ENCODE data around the gene KDM4D. TPM values are rescaled to one million over a fixed set of nuclear protein-coding genes. Genes with fewer than 3 reads are reported as not detected.
A peak's percentile ranks its signal among the peaks of the same experiment; 100 is the strongest.

The KDM4D gene
- total RNA-seq, 4 donors from 2014 or later: 0.38 to 0.83 (median 0.44) TPM

DNA sequence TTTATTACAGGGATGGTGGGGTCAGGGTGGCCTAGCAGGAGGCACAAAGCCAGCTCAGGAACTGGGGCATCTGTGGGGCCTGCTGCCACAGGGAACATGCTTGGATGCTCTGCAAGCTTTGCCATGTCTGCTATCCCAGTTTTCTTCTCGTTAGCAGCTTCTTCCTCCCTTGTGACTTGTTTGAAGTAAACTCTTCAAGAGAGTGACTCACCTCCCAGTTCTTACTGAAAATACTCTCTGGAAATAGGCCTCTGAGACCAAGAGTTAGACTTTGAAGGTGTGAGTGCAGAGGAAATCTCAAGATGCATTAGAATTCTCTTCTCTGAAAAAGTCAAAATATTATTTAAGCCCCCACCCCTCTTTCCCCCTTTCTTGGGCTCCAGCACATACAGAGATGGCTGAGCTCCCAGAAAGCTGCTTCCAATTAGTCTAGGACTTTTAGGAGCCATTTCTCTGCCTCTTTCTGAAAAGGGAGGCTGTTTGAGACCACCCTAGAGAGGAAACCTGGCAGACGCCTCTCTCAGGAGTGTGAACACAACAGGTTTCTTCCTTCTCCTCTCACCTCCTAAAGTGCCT is 15.3 kb upstream of the KDM4D start:
- no peak overlapping the region for H3K4me3 ChIP-seq
- no peaks in the 10 kb centered on the region for H3K27me3 ChIP-seq
- no peak for DNase-seq
- peaks cover 0 to 44% (median 16%) of the 10 kb centered on the region in 3 donors for H3K36me3 ChIP-seq
- no peak for TF ChIP-seq POLR2A (IDR thresholded peaks at IDR 0.05)
- TF ChIP-seq, protein P1, sequence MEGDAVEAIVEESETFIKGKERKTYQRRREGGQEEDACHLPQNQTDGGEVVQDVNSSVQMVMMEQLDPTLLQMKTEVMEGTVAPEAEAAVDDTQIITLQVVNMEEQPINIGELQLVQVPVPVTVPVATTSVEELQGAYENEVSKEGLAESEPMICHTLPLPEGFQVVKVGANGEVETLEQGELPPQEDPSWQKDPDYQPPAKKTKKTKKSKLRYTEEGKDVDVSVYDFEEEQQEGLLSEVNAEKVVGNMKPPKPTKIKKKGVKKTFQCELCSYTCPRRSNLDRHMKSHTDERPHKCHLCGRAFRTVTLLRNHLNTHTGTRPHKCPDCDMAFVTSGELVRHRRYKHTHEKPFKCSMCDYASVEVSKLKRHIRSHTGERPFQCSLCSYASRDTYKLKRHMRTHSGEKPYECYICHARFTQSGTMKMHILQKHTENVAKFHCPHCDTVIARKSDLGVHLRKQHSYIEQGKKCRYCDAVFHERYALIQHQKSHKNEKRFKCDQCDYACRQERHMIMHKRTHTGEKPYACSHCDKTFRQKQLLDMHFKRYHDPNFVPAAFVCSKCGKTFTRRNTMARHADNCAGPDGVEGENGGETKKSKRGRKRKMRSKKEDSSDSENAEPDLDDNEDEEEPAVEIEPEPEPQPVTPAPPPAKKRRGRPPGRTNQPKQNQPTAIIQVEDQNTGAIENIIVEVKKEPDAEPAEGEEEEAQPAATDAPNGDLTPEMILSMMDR (IDR thresholded peaks at IDR 0.05): no peak
- no peaks in the 10 kb centered on the region for H3K9me3 ChIP-seq
- H3K4me1 ChIP-seq: no peaks in the 10 kb centered on the region
- 48 to 50% methylated on average over 1 to 2 of the region's 2 CpGs for WGBS, 2 donors
- H3K27ac ChIP-seq: peak overlapping the region in 1 of 4 donors; percentile 26
- intact Hi-C loops (cut with DNase I): no loop called here

DNA sequence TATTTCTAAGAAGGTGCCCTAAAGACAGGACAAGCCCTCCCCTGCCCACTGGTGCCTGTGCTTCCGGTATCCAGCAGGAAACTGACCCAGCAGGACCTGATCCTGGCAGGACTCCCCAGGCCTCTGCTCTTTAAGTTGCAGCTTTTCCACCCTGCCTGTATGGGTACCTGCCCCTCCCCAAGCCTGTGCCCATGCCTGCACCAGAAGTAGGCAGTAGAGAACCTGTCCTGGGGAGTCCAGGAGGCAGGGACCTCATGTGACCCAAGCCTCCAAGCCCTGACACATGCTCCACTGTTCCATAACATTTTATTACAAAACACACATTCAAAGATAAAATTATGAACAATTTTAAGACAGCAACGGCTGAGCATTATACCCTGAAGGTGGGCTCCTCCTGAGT is 14.3 kb upstream of the KDM4D start:
- no peak overlapping the region for H3K27ac ChIP-seq
- H3K4me3 ChIP-seq: no peak overlapping the region
- no peak for TF ChIP-seq POLR2A (IDR thresholded peaks at IDR 0.05)
- TF ChIP-seq, protein P1 (IDR thresholded peaks at IDR 0.05): no peak
- no peaks in the 10 kb centered on the region for H3K4me1 ChIP-seq
- H3K9me3 ChIP-seq: no peaks in the 10 kb centered on the region
- no peak for DNase-seq
- H3K27me3 ChIP-seq: no peaks in the 10 kb centered on the region
- peaks cover 0 to 53% (median 16%) of the 10 kb centered on the region in 3 donors for H3K36me3 ChIP-seq
- intact Hi-C loops (cut with DNase I): no loop called here
- 73 to 89% methylated on average over 1 to 2 of the region's 2 CpGs for WGBS, 2 donors

DNA sequence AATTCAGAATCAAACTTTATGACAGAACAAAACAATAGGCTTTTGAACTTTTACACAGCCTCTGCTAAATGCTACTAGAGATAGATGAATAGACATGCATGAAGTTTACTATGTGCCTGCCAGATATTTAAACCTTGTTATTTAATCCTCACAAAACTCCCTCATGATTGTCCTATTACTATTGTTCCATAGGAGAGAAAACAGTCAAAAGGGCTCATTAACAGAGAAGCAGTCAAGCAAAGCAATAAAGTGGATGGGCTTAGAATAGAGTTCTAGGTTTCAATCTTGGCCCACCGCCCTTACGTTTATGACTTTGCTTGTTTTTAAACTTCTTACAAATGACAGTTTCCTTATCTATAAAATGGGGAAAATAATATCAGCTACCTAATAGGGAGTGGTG is 13.0 kb upstream of the KDM4D start:
- WGBS, 2 donors: 86 to 94% methylated on average over 2 of the region's 2 CpGs
- Histone ChIP-seq H3K27me3 (no peaks in the 10 kb centered on the region), H3K9me3 (no peaks in the 10 kb centered on the region), H3K4me1 (no peaks in the 10 kb centered on the region), H3K4me3 (no peak overlapping the region), H3K36me3 (peaks cover under 1 to 66% (median 29%) of the 10 kb centered on the region in 3 donors), H3K27ac (no peak overlapping the region)
- TF ChIP-seq POLR2A (IDR thresholded peaks at IDR 0.05): no peak
- TF ChIP-seq, protein P1 (IDR thresholded peaks at IDR 0.05): no peak
- intact Hi-C loops (cut with DNase I): no loop called here
- no peak for DNase-seq

DNA sequence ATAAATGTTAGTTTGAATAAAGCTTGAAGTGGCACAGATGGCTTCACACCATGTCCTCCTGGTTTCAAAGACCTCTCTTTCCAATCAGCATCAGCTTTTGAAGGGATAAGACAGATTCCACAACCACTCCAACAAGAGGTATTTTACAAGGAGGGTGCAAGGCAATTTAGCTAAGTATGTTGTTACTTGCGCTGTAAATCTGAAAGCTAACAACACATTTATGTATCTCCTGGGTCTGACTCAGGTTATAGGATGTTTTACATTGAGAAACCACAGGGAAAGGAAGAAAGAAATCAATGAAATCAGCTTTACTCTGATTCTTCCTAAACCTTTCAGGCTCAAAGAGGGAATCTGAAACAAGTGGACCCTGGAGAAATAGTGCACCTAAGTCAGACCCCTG is 12.3 kb upstream of the KDM4D start:
- TF ChIP-seq, protein P1 (IDR thresholded peaks at IDR 0.05): no peak
- Histone ChIP-seq H3K4me1 (no peaks in the 10 kb centered on the region), H3K27ac (no peak overlapping the region), H3K36me3 (peaks cover 5 to 74% (median 35%) of the 10 kb centered on the region in 3 donors), H3K4me3 (no peak overlapping the region), H3K9me3 (no peaks in the 10 kb centered on the region), H3K27me3 (no peaks in the 10 kb centered on the region)
- WGBS, 2 donors: 80 to 100% methylated on average over 1 of the region's 1 CpG
- no peak for DNase-seq
- intact Hi-C loops (cut with DNase I): no loop called here

DNA sequence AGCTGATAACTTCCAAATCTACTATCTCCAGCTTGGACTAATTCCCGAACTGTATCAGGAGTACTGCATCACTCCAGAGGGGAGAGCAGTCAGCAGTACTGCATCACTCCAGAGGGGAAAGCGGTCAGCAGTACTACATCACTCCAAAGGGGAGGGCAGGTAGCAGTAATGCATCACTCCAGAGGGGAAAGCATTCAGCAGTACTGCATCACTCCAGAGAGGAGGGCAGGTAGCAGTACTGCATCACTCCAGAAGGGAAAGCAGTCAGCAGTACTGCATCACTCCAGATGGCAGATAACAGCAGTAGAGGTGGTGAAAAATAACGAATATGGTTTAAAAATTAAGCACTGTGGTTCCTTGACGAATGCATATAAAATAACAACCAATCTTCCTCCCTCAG is 8.6 kb upstream of the KDM4D start:
- H3K4me3 ChIP-seq: no peak overlapping the region
- H3K27ac ChIP-seq: no peak overlapping the region
- H3K36me3 ChIP-seq: peaks cover 5 to 100% (median 44%) of the 10 kb centered on the region in 3 donors
- no peaks in the 10 kb centered on the region for H3K9me3 ChIP-seq
- DNase-seq: no peak
- intact Hi-C loops (cut with DNase I): no loop called here
- TF ChIP-seq POLR2A (IDR thresholded peaks at IDR 0.05): no peak
- TF ChIP-seq, protein P1 (IDR thresholded peaks at IDR 0.05): no peak
- no peaks in the 10 kb centered on the region for H3K27me3 ChIP-seq
- 88 to 94% methylated on average over 3 to 4 of the region's 4 CpGs for WGBS, 2 donors
- no peaks in the 10 kb centered on the region for H3K4me1 ChIP-seq

Measured in esophagus squamous epithelium (tissue), 5 donors.